GM19372 (cell line): ENCODE measurements around the gene KRT79.
"Not testable (repeated sequence)": the region's sequence is repeated elsewhere in the genome, so short reads cannot be mapped to it uniquely, and the experiment has no call there.

ENCODE experiments used
- ATAC-seq: cut with Tn5 transposase; IDR thresholded peaks from one replicate; pipeline ENCODE4 v1.9.1; 2021; ENCODE audit warnings: mild to moderate bottlenecking, low read depth, moderate library complexity; ENCODE audit not compliant: unreplicated experiment

KRT79 gene

DNA sequence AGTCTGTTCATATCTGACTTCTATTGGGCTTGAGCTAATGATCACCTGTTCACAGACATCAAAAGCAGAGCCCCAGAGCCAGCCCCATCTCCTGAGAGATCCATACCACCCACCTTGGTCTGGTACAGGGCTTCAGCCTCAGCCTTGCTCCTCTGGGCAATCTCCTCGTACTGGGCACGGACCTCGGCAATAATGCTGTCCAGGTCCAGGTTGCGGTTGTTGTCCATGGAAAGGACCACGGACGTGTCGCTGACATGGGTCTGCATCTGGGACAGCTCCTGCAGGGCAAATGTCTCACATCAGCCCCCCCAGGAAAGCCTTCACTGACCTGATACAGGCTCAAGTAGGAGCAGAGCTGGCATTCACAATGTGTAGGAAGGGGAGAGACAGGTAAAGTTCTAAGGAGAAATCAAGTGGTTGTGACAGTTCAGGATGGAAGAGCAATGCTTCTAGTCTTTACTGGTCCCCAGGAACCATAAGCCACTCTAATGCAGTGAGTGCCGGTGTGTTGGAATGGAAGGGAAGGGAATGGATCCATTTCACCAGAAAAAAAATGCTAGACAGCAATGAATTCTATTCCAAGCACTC, 25.4 kb downstream of the KRT79 start:
- ATAC-seq = no peak

DNA sequence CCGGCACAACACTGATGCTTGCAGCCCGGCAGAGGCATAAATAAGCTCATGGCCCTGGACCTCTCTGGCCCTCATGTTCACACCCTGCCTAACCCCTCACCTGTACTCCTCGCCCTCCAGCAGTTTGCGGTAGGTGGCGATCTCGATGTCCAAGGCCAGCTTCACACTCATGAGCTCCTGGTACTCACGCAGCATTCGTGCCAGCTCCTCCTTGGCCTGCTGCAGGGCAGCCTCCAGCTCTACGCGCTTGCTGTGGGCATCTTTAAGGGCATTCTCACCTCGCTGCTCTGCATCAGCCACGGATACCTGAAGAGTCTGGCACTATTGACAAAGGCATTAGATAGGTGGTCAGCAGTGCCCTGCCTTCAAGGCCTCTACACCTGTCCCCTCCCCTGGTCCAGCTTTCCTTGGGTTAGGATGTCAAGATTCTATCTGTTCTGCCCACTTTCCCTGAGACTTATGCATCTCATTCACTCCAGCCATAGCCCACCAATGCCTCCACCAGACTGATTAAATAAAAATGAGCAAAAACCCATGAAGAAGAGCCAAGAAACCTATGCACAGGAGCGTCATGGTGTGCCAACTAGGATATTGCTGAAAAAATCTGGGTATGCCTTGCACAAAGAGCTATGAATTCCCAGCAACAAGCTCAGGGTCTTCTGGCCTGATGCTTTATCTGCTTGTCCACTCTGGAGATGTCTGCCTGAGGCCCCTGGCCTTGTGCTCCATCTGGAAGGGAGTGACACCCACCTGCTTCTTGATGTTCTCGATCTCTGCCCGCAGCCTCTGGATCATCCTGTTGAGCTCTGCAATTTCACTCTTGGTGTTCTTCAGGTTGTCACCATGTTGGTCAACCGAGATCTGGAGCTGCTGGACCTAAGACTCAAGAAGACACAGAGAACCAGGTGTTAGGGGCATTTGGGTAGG, 26.3 kb downstream of the KRT79 start:
- ATAC-seq = no peak

- no peak for ATAC-seq
Measured at GRCh38 chr12:52806821-52807543, 27.1 kb downstream of the KRT79 start.

- ATAC-seq = no peak
Measured at GRCh38 chr12:52806169-52806811, 27.8 kb downstream of the KRT79 start.

DNA sequence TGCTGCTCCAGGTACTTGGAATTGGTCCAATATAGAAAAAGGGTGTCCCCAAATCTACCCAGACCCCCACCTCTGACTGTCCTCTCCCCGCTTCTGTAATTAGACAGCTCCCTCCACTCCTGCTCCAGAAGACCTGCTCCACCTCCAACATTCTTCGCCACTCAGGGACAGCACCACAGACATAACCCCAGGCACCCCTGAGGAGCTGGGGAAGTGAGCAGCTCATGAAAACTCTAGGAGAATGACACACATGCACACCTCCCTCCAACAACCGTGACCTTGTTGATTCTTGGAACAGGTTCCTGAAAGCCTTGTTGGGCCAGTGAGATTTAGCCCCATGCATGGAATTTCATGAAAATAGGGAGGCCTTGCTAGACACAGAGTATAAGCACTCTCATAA, 28.4 kb downstream of the KRT79 start:
- no peak for ATAC-seq

DNA sequence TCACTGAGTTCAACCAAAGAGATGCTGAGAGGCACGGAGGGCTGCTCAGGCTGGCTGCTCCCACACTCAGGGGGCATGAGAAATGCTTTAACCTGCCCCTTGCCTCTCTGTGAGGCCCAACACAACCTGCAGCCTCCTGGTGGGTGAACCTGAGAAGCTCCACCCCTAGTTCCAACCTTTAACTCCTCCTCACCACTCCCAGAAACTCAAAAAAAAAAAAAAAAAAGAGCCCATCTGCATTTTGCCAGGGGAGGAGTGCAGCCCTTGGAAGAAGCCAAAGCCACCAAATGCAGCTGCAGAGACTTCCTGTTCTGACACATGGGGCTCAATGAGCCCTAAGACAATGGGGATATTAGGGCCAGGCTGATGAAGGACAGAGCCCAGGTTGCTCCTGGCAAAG, 29.1 kb downstream of the KRT79 start:
- no peak for ATAC-seq

DNA sequence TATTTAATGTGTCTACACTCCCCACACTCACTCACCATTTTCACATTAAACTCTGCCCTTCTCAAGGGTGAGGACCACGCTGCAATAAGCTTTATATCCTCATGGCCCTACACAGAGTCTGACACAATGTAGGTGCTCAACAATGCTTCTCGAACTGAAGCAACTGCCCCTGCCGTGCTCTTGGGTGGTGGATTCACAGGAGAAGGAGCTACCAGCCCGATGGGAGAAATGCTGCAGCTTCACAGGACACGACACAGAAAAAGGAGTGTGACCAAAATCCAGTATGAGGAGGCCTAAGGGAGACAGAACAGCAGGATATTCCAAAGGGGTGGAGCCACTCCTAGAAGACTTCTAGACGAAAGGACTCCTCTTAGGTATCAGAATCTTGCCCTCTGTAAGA, 31.7 kb downstream of the KRT79 start:
- no peak for ATAC-seq

DNA sequence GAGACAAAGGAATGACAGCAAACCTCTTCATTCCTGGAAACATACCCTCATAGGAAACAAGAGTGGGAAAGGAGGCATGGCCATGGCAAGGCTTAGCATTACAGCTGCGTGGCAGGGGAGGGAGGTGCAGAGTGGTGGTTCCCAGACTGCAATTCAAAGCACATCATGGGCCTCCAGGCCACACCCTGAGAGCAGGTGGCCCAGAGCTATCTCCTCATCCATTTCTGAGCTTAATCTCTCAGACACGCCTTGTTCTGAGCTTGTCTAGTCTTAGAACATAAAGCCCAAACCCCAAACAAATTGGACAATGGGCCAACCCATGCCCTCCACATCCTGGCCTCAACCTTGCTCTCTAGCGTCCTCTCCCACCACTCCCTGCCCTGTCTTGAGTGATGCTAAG, 32.3 kb downstream of the KRT79 start:
- ATAC-seq = no peak

DNA sequence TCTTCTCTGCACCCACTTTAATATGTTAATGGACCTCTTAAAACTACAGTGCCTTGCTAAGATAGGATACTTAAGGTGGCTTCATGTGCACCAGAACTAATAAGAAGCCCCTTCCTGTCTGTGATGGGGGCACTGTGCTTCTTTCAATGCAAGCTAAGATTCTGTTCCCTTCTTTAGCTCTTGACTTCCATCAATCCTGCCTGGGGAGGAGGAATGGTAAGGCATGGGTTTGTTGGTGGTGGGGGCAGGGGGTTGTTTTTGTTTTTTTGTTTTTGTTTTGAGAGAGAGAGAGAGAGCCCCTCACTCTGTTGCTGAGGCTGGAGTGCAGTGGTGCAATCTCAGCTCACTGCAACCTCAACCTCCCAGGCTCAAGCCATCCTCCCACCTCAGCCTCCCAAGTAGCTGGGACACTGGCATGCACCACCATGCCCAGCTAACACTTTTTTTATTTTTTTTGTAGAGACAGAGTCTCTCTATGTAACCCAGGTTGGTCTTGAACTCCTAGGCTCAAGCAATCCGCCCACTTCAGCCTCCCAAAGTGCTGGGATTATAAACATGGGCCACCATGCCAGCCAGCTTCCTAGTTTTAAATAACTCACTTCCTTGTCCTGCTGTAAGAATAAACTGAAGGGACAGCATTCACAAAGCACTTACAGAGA, 33.7 kb downstream of the KRT79 start:
- ATAC-seq = no peak

GRCh38 chr12:52799505-52800211, 34.5 kb downstream of the KRT79 start:
- ATAC-seq = no peak

- ATAC-seq = no peak
Measured at GRCh38 chr12:52798671-52799504, 35.2 kb downstream of the KRT79 start.

- no peak for ATAC-seq
Measured at GRCh38 chr12:52798003-52798670, 36.0 kb downstream of the KRT79 start.

DNA sequence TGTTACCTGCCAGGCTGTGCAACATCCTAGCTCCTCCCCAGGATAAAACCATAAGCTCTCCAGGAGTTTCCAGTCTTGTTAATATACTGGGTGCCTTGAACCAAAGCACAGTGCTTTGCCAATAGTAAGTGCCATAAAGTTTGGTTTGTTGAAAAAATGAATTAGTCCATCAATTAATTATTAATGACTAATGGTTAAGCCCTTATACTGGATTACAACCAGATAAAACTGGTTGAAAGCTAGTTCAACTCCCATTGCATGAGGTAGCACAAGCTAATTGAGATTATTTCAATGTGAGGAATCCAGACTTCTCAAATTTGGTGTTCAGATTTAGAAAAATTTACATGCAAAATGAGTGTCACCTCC, 36.6 kb downstream of the KRT79 start:
- no peak for ATAC-seq

DNA sequence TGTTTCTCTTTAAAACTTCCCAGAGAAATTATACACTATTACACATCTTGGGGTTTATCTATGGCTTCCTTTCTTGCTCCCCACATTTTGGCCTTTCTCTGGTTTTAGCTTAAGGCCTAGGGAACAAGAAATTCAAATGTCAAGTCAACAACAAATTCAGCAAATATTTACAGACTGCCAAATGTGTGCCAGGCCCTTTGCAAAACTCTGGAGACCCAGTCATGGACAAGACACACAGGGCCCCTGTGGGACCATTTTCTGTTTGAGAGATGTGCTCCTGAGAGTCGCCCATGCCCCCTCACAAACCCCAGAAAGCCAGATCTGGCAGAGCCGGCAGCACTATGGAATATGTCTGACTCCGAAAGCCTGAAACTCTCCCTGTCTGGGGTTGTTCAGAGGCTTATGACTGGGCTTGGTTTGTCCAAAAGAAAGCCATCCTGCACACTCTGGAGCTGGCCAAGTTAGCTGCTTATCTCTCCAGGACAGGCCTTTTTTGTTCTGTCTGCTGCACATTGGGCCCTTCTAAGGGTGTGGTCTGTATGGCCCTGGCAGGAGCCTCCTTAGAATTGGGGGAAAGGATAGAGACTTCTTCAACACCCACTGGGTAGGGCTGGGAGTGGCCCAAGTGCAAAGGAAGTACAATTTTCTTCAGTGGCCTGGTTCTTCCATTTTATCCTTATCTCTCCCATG, 37.1 kb downstream of the KRT79 start:
- ATAC-seq = no peak

DNA sequence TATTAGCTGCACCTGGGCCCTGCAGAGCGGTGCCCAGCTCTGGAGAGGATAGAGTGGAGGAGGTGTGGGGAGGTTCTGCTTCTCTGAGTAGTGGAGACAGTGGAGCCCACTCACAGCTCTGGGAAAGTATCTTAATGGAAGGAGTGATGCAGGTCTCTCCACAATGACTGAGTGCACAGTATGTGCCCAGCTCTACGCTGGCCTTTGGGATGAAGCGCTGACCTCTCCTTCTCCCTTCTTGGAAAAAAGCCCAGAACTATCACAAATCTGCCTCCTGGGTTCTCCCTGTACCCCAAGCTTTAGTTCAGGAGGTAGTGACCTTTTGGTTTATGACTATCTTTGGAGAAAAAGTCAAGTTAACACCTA, 37.7 kb downstream of the KRT79 start:
- ATAC-seq = no peak

- ATAC-seq = no peak
Measured at GRCh38 chr12:52795694-52796428, 38.2 kb downstream of the KRT79 start, which contains the start of gene KRT3. TSS of gene KRT3 (minus strand) at chr12:52796117. CDS start at chr12:52796042, 75 bp downstream.

GRCh38 chr12:52795332-52795674, 38.8 kb downstream of the KRT79 start:
- ATAC-seq = not testable (repeated sequence)
